K562 (cell line): Measurements from ENCODE around the gene RHOB. TPM values are rescaled to one million over a fixed set of nuclear protein-coding genes. Genes with fewer than 3 reads are reported as not detected.
A peak's percentile ranks its signal among the peaks of the same experiment; 100 is the strongest.

ENCODE experiments used
- ATAC-seq: fragments of 200-7000 bp; cut with Tn5 transposase; 3 replicates; pipeline ENCODE4 v1.9.1; 2020; ENCODE audit warnings: moderate library complexity
- BruUV-seq: library from RNA; stranded (reverse); fragments of 400-500 nt; replicated peaks from 2 replicates; lab custom pipeline; 2021; lab: Mats Ljungman, UMichigan
- CTCF ChIA-PET: fragments of 300-600 bp; formaldehyde crosslinking; extraction: SDS; loops from one replicate; lab custom pipeline; 2021; ENCODE audit warnings: low intra/inter-chr PET ratio; lab: Yijun Ruan, JAX
- POLR2A ChIA-PET: fragments of 300-600, 350-650 bp; sonication (Branson Sonifier 250); formaldehyde crosslinking; extraction: SDS; loops from one replicate; lab custom pipeline; 2021; ENCODE audit warnings: antibody characterized with exemption, inconsistent platforms; lab: Yijun Ruan, JAX
- DNase-seq, 4 experiments: peaks; one replicate each; pipeline versions ENCODE4 v3.0.0 to v3.0.0-alpha.2; 2011 to 2018; ENCODE audit warnings: low spot score in 3 of 4, mixed read lengths in 3 of 4; ENCODE audit errors: extremely low read depth in 1 of 4
- FAIRE-seq: peaks from 2 replicates; lab custom pipeline; 2011; peaks lifted over from hg19 to GRCh38; lab: Jason Lieb, UNC
- H2AFZ ChIP-seq: 2 replicates; pipeline ENCODE4 v1.6.0; 2011; ENCODE audit warnings: low read depth, low read length, control low read depth, inconsistent platforms
- H3K27ac ChIP-seq: fragments of 200-600 bp; 3 replicates; pipeline ENCODE4 v1.8.0; 2011; ENCODE audit warnings: low read depth, mild to moderate bottlenecking, control low read depth, inconsistent platforms, low read length, moderate library complexity, mixed read lengths; ENCODE audit errors: extremely low read depth
- H3K27me3 ChIP-seq, 2 experiments: fragments of 300-600 bp in 1 of 2; 2 replicates in 1 of 2; 3 replicates in 1 of 2; pipeline versions ENCODE4 v1.6.0 to v1.8.0; 2011; ENCODE audit warnings: inconsistent platforms in 2 of 2, low read length in 2 of 2, mild to moderate bottlenecking in 1 of 2, mixed read lengths in 1 of 2, moderate library complexity in 1 of 2; ENCODE audit not compliant: control insufficient read depth in 2 of 2, insufficient read depth in 2 of 2
- H3K36me3 ChIP-seq: fragments of 300-600 bp; 3 replicates; pipeline ENCODE4 v1.8.0; 2011; ENCODE audit warnings: mild to moderate bottlenecking, low read length, inconsistent platforms; ENCODE audit not compliant: control insufficient read depth, insufficient read depth
- H3K4me1 ChIP-seq, 2 experiments: fragments of 200-600 bp in 1 of 2; replicated peaks in 1 of 2; 2 replicates in 1 of 2; 3 replicates in 1 of 2; pipeline versions ENCODE4 v1.5.1 to v1.8.0; 2011; ENCODE audit warnings: inconsistent platforms in 2 of 2, low read length in 2 of 2, mild to moderate bottlenecking in 1 of 2, mixed read lengths in 1 of 2, moderate library complexity in 1 of 2; ENCODE audit not compliant: control insufficient read depth in 2 of 2, insufficient read depth in 2 of 2
- H3K4me2 ChIP-seq: 2 replicates; pipeline ENCODE4 v1.6.1; 2011; ENCODE audit warnings: low read length, control low read depth, inconsistent platforms, mixed read lengths; ENCODE audit not compliant: insufficient read depth
- H3K4me3 ChIP-seq: fragments of 200-600 bp; sonication (generic), shearing (Covaris generic); 2 replicates; pipeline ENCODE4 v1.5.1; 2016; ENCODE audit warnings: control low read depth, inconsistent platforms
- H3K79me2 ChIP-seq: fragments of 200-600 bp; 3 replicates; pipeline ENCODE4 v1.8.0; 2011; ENCODE audit warnings: low read length, inconsistent platforms; ENCODE audit not compliant: control insufficient read depth, insufficient read depth
- H3K9ac ChIP-seq, 2 experiments: 2 replicates each; pipeline versions ENCODE4 v1.6.0 to v1.6.1; 2011; ENCODE audit warnings: low read depth in 2 of 2, low read length in 2 of 2, control low read depth in 1 of 2, inconsistent platforms in 1 of 2, mild to moderate bottlenecking in 1 of 2, mixed read lengths in 1 of 2; ENCODE audit not compliant: insufficient read depth in 1 of 2
- H3K9me1 ChIP-seq: one replicate; pipeline ENCODE4 v1.6.0; 2011; ENCODE audit warnings: inconsistent platforms, mild to moderate bottlenecking, low read length, moderate library complexity; ENCODE audit not compliant: control insufficient read depth, insufficient read depth
- H3K9me3 ChIP-seq: replicated peaks from 2 replicates; pipeline ENCODE4 v1.5.1; 2011; ENCODE audit warnings: low read depth, low read length, inconsistent platforms; ENCODE audit not compliant: control insufficient read depth, insufficient read depth
- H4K20me1 ChIP-seq: replicated peaks from 2 replicates; pipeline ENCODE4 v1.6.1; 2011; ENCODE audit warnings: low read length, inconsistent platforms, mixed read lengths; ENCODE audit not compliant: control insufficient read depth, insufficient read depth
- HMBOX1 ChIP-seq: sonication (generic); IDR thresholded peaks from 2 replicates; pipeline ENCODE4 v1.6.1; 2016
- IFI16 ChIP-seq: fragments of 250-450 bp; sonication (Bioruptor Pico); IDR thresholded peaks from 2 replicates; pipeline ENCODE4 v2.1.2; 2022; ENCODE audit warnings: mild to moderate bottlenecking, inconsistent platforms
- LARP7 ChIP-seq: fragments of 450-650 bp; IDR thresholded peaks from 2 replicates; pipeline ENCODE4 v1.6.1; 2016
- THAP12 ChIP-seq: fragments of 250-450 bp; sonication (Bioruptor Pico); IDR thresholded peaks from 2 replicates; pipeline ENCODE4 v1.9.0; 2021; ENCODE audit warnings: mild to moderate bottlenecking, inconsistent platforms
- ZNF253 ChIP-seq: fragments of 250-450 bp; sonication (Bioruptor Pico); conservative IDR thresholded peaks from 2 replicates; pipeline ENCODE4 v1.6.1; 2021; ENCODE audit warnings: mild to moderate bottlenecking
- ZSCAN29 ChIP-seq: fragments of 450-650 bp; IDR thresholded peaks from 2 replicates; pipeline ENCODE4 v1.6.1; 2017
- WGBS: fragments of 100-300 bp; shearing (Covaris generic); methylation state at CpG from one replicate; pipeline ENCODE4 v1.1.6; 2016; ENCODE audit warnings: low coverage, mixed read lengths; ENCODE audit not compliant: insufficient coverage; ENCODE audit errors: missing lambda C conversion rate; 5-methylcytosine and 5-hydroxymethylcytosine counted together
- in situ Hi-C: fragments of 300-500 bp; cut with MboI; formaldehyde crosslinking; loops from 4 replicates; pipeline ENCODE4 v1.15.0; 2018; ENCODE audit warnings: inconsistent platforms, mixed read lengths
- intact Hi-C: fragments of 100-400 bp; cut with micrococcal nuclease; formaldehyde crosslinking; loops from 2 replicates; pipeline ENCODE4 v1.14.2; 2022
- polyA plus RNA-seq, 8 experiments: library from polyadenylated mRNA; depleted of rRNA in 4 of 8; stranded (reverse) in 5 of 8; unstranded in 3 of 8; fragments of >200 nt; fragmentation: Nextera tagmentation in 2 of 8; fragmentation: Illumina TruSeq in 1 of 8; extraction: Ambion mirVana in 2 of 8; extraction: Trizol in 1 of 8; gene quantifications; 2 replicates each; pipeline versions ENCODE4 v1.2.1 to v1.2.3, GENCODE V29; 2011 to 2014; ENCODE audit warnings: inconsistent platforms in 1 of 8, missing spikeins in 1 of 8
- total RNA-seq, 7 experiments: library from RNA; depleted of rRNA in 6 of 7; stranded (reverse); fragments of >200 nt in 6 of 7; fragmentation: Illumina TruSeq in 2 of 7; extraction: Trizol in 2 of 7; gene quantifications; 2 replicates each; pipeline versions ENCODE4 v1.2.1 to v1.2.3, GENCODE V29; 2011 to 2021; ENCODE audit warnings: low replicate concordance in 1 of 7

The RHOB gene
- total and polyA plus RNA-seq, 9 of the 15 experiments (the other 6 are each of a cell fraction or from before 2014, with no cell fraction given): 0.07 to 4.8 (median 1.1) TPM

- H3K36me3 ChIP-seq: no peaks in the 10 kb centered on the region
- H3K4me2 ChIP-seq: no peak overlapping the region
- no peaks in the 10 kb centered on the region for H3K4me1 ChIP-seq
- H3K27me3 ChIP-seq: peaks cover 4 to 8% of the 10 kb centered on the region in 2 experiments; a peak in 3 of 5 replicates
- ATAC-seq (no peak), DNase-seq (no peak), FAIRE-seq (no peak)
- CTCF ChIA-PET: interaction anchor here (0.7 kb wide), 1 partner anchor 179 kb away, joined by 7 read pairs; no protein-coding TSS in a partner anchor
- BruUV-seq: no TSS peak
- POLR2A ChIA-PET: interaction anchor here (0.6 to 1.2 kb wide), 3 partner anchors 10 to 416 kb away, joined by 4 to 5 read pairs (median 4); partner anchors contain the start of gene RHOB
- H3K4me3 ChIP-seq: no peak overlapping the region
- in situ Hi-C loops (no loop called here), intact Hi-C loops (no loop called here)
- no peaks in the 10 kb centered on the region for H3K79me2 ChIP-seq
- H3K9ac ChIP-seq: no peak overlapping the region
- no peaks in the 10 kb centered on the region for H3K9me1 ChIP-seq
- H4K20me1 ChIP-seq: no peaks in the 10 kb centered on the region
- TF ChIP-seq ZNF253 (CRISPR knock-in tag): no peak
- no peak for TF ChIP-seq THAP12 (CRISPR knock-in tag)
- TF ChIP-seq IFI16 (CRISPR knock-in tag): no peak
- no peak for TF ChIP-seq ZSCAN29
- TF ChIP-seq HMBOX1: 0 out of 2 replicates have a peak, but pooled peaks have one; percentile 25
- TF ChIP-seq LARP7: no peak
- H2AFZ ChIP-seq: no peak overlapping the region
- no peak overlapping the region for H3K27ac ChIP-seq
- H3K9me3 ChIP-seq: no peaks in the 10 kb centered on the region
- 11% methylated on average over 3 of the region's 3 CpGs for WGBS
Observed at GRCh38 chr2:20456636-20457426, 10.0 kb downstream of the RHOB start.
